Measurements from ENCODE around the gene DNAH9. TPM values are rescaled to one million over a fixed set of nuclear protein-coding genes. Genes with fewer than 3 reads are reported as not detected.

The DNAH9 gene
- total RNA-seq, 4 donors from 2014 or later: 1.2 to 7.7 (median 4.3) TPM

DNA sequence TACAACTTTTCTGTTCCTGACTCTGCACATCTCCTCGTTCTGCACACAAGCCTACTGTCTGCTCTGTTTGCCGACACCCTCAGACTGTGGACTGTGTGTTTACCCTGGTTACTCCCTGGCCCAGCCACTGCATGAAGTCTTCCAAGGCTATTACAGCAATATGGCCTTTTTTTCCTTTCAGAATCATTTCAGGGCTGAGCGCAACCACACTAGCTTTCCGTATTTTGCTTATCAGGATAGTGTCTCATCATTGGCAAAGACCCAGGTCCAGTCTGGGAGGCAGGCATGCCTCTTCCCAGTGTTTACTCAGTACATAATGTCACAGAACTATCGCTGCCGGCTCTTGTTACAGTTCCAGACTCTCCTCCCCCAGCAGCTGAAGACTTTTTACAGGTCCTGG lies 10.1 kb downstream of the DNAH9 start:
- no peaks in the 10 kb centered on the region for H3K27me3 ChIP-seq
- intact Hi-C loops (cut with DNase I; ENCODE audit: low total_unique reads): no loop called here
- H3K36me3 ChIP-seq: no peaks in the 10 kb centered on the region
- H3K9me3 ChIP-seq: no peaks in the 10 kb centered on the region
- H3K4me3 ChIP-seq: no peak overlapping the region
- peak overlapping the region; percentile 55 to 67 for H3K27ac ChIP-seq
- TF ChIP-seq, protein P1, sequence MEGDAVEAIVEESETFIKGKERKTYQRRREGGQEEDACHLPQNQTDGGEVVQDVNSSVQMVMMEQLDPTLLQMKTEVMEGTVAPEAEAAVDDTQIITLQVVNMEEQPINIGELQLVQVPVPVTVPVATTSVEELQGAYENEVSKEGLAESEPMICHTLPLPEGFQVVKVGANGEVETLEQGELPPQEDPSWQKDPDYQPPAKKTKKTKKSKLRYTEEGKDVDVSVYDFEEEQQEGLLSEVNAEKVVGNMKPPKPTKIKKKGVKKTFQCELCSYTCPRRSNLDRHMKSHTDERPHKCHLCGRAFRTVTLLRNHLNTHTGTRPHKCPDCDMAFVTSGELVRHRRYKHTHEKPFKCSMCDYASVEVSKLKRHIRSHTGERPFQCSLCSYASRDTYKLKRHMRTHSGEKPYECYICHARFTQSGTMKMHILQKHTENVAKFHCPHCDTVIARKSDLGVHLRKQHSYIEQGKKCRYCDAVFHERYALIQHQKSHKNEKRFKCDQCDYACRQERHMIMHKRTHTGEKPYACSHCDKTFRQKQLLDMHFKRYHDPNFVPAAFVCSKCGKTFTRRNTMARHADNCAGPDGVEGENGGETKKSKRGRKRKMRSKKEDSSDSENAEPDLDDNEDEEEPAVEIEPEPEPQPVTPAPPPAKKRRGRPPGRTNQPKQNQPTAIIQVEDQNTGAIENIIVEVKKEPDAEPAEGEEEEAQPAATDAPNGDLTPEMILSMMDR (IDR thresholded peaks at IDR 0.05): no peak
- no peak for TF ChIP-seq POLR2A (IDR thresholded peaks at IDR 0.05)
- H3K4me1 ChIP-seq: no peaks in the 10 kb centered on the region
- DNase-seq: peak; percentile 75 to 86

DNA sequence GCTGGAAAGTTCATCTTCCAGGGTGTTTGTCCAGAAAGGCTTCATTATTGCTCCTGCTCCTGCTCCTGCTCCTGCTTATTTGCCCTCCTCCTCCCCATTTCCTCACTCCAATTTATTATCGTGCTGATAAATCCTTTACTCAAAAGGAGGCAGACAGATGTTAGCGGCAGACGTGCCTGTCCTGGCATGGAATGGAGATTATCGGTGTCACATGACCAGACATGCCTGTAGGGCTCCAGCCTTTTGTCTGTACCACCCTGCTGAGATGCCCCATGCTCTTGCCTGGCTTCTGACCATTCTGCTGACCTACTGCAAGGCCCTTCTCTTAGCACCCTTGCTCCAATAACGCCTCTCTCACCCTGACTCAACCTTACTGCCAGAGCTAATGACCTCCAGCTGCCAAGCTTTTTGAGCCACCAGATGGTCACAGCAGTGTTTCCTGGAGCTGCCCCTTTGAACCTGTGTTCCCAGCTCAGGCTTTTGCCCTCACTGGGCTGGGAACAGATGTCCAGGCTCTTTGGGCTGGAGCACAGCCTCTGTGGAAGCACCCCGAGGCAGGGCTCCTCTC lies 12.8 kb downstream of the DNAH9 start:
- no peak for DNase-seq
- Histone ChIP-seq H3K4me3 (no peak overlapping the region), H3K4me1 (no peaks in the 10 kb centered on the region), H3K9me3 (no peaks in the 10 kb centered on the region), H3K36me3 (no peaks in the 10 kb centered on the region), H3K27ac (no peak overlapping the region), H3K27me3 (no peaks in the 10 kb centered on the region)
- intact Hi-C loops (cut with DNase I; ENCODE audit: low total_unique reads): no loop called here
- TF ChIP-seq, protein P1 (IDR thresholded peaks at IDR 0.05): no peak
- no peak for TF ChIP-seq POLR2A (IDR thresholded peaks at IDR 0.05)

DNA sequence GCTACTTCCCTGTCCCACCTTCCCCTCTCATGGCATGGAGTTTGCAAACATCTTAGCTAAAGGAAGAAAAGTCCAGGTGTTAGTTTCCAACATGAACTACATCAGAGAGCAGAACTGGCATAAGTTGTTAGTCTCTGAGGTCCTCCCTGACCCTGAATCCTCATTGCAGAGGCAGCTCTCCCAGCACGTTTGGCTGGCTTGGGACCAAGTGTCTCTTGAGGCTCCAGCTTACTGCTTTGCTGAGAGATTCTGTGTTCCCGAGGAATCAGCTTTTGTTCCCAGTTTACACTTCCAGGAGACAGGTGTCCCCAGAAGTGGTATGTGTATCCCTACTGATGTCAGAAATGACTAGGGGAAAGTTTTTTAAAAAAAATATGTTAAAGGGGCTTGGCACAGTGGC lies 14.7 kb downstream of the DNAH9 start:
- Histone ChIP-seq H3K9me3 (no peaks in the 10 kb centered on the region), H3K4me1 (no peaks in the 10 kb centered on the region), H3K4me3 (no peak overlapping the region), H3K27me3 (no peaks in the 10 kb centered on the region), H3K27ac (no peak overlapping the region), H3K36me3 (no peaks in the 10 kb centered on the region)
- TF ChIP-seq, protein P1 (IDR thresholded peaks at IDR 0.05): no peak
- TF ChIP-seq POLR2A (IDR thresholded peaks at IDR 0.05): no peak
- intact Hi-C loops (cut with DNase I; ENCODE audit: low total_unique reads): no loop called here
- DNase-seq: no peak

DNA sequence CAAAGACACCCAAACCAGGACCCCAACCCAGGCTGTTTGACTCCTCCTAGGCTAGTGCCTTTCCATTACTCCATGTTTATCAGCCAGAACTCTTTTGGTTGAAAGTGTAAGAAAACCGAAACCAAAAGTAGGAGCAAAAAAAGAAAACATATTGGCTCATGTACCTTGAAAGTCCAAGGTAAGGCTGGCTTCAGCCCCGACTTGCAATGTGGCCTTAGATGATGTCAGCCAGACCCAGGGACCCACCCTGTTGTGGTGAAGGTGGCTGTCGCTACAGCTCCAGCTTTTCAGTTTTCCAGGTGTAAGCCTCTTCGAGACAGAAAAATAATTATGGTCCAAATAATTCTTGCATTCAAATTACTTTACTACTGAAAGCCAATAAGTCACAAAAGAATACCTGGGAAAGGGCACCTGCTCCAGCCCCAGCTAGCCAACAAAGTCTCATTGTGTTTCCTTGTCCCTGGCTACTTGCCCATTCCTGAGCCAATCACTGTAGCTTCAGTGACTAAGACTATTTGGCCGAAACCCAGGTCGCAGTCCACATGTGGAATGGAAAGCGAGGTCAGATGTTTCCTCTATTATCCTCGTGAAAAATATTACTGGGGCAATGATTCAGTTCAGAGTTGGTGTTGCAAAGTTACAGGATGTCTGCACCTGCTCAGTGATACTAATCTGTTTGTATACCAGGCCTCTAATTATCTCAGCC lies 20.7 kb downstream of the DNAH9 start:
- Histone ChIP-seq H3K4me1 (no peaks in the 10 kb centered on the region), H3K9me3 (no peaks in the 10 kb centered on the region), H3K4me3 (no peak overlapping the region), H3K36me3 (no peaks in the 10 kb centered on the region), H3K27me3 (no peaks in the 10 kb centered on the region), H3K27ac (no peak overlapping the region)
- DNase-seq: peak; percentile 28 to 61
- intact Hi-C loops (cut with DNase I; ENCODE audit: low total_unique reads): no loop called here
- TF ChIP-seq, protein P1 (IDR thresholded peaks at IDR 0.05): no peak
- TF ChIP-seq POLR2A (IDR thresholded peaks at IDR 0.05): no peak

DNA sequence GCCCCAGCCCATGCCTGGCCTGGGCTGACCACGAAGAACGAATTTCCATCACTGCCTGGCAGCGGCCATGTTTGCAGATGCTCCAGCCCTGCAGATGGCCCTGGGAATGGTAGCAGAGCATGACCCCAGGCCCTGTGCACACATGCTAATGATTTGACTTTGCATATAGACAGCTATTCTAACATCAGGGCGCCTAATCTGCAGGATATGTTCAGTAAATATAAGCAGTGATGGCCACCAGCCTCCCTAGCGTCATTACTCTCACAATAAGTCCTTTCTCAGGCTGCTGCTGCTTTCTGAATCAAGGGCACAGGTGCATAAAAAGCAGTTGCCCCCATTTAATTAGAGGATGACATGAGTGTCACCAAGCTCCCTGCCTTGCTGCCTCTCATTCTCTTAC lies 24.2 kb downstream of the DNAH9 start:
- DNase-seq: no peak
- Histone ChIP-seq H3K36me3 (no peaks in the 10 kb centered on the region), H3K9me3 (no peaks in the 10 kb centered on the region), H3K27ac (no peak overlapping the region), H3K27me3 (no peaks in the 10 kb centered on the region), H3K4me1 (no peaks in the 10 kb centered on the region), H3K4me3 (no peak overlapping the region)
- no peak for TF ChIP-seq POLR2A (IDR thresholded peaks at IDR 0.05)
- TF ChIP-seq, protein P1 (IDR thresholded peaks at IDR 0.05): no peak
- intact Hi-C loops (cut with DNase I; ENCODE audit: low total_unique reads): no loop called here
